Body of pancreas (tissue), 4 donors: ENCODE results near the gene P3H4. TPM values are rescaled to one million over a fixed set of nuclear protein-coding genes. Genes with fewer than 3 reads are reported as not detected.

Experiments used
- ATAC-seq: fragments of 150-250 bp; one replicate; pipeline ENCODE4 v1.9.1; 2016
- DNase-seq, 4 donors: peaks; one replicate each; pipeline ENCODE4 v3.0.0-alpha.2; 2019
- H3K27ac ChIP-seq, 4 donors: fragments of 200-600 bp; sonication (generic); 1 replicate in 3 of 4; 2 replicates in 1 of 4; pipeline versions ENCODE4 v1.5.1 to v1.6.1; 2016 to 2019; ENCODE audit warnings: mild to moderate bottlenecking in 1 of 4, mixed read lengths in 1 of 4, moderate library complexity in 1 of 4
- H3K27me3 ChIP-seq, 2 donors: fragments of 200-600 bp; sonication (generic); one replicate each; pipeline ENCODE4 v1.6.0; 2016; ENCODE audit warnings: mild to moderate bottlenecking in 1 of 2
- H3K36me3 ChIP-seq, 2 donors: fragments of 200-600 bp; sonication (generic); replicated peaks in 1 of 2; 2 replicates each; pipeline ENCODE4 v1.5.1; 2016; ENCODE audit warnings: low read depth in 2 of 2; ENCODE audit not compliant: insufficient read depth in 1 of 2
- H3K4me1 ChIP-seq: fragments of 200-600 bp; sonication (generic); one replicate; pipeline ENCODE4 v1.6.0; 2016
- H3K4me3 ChIP-seq, 2 donors: fragments of 200-600 bp; sonication (generic); 1 replicate in 1 of 2; 2 replicates in 1 of 2; pipeline ENCODE4 v1.5.1; 2016 to 2019
- H3K9me3 ChIP-seq, 3 donors: fragments of 200-600 bp; sonication (generic); 1 replicate in 2 of 3; 2 replicates in 1 of 3; pipeline ENCODE4 v1.5.1; 2016
- CTCF ChIP-seq, 7 experiments: fragments of 450-650 bp in 4 of 7; fragments of 200-600 bp in 3 of 7; sonication (generic) in 3 of 7; IDR thresholded peaks; one replicate each; pipeline ENCODE4 v1.5.1; 2016 to 2019; ENCODE audit warnings: antibody characterized with exemption in 7 of 7
- POLR2A ChIP-seq, 3 donors: fragments of 450-650 bp; IDR thresholded peaks; one replicate each; pipeline ENCODE4 v1.6.1; 2016; ENCODE audit warnings: antibody characterized with exemption in 3 of 3, mild to moderate bottlenecking in 2 of 3
- WGBS, 2 donors: methylation state at CpG; one replicate each; pipeline ENCODE4 v1.1.5; 2017; 5-methylcytosine and 5-hydroxymethylcytosine counted together
- intact Hi-C: fragments of 100-400 bp; cut with DNase I; formaldehyde crosslinking; loops from one replicate; pipeline ENCODE4 v1.15.1; 2023
- total RNA-seq, 2 donors: library from RNA; depleted of rRNA; stranded (reverse); fragments of >200 nt; gene quantifications; one replicate each; pipeline ENCODE4 v1.1.0, GENCODE V29; 2016

Gene P3H4
- total RNA-seq, 2 donors from 2014 or later = 18.4 to 22.7 TPM

- DNase-seq (no peak), ATAC-seq (no peak)
- H3K4me3 ChIP-seq = no peak overlapping the region
- H3K36me3 ChIP-seq = peaks cover 18 to 43% of the 10 kb centered on the region in 2 donors
- H3K4me1 ChIP-seq = no peaks in the 10 kb centered on the region
- 88 to 89% methylated on average over 1 to 7 of the region's 9 CpGs for WGBS, 2 donors
- H3K9me3 ChIP-seq = no peaks in the 10 kb centered on the region
- intact Hi-C loops = no loop called here
- no peak overlapping the region for H3K27ac ChIP-seq
- H3K27me3 ChIP-seq = no peaks in the 10 kb centered on the region
- no peak for TF ChIP-seq CTCF (IDR thresholded peaks at IDR 0.05)
- TF ChIP-seq POLR2A (IDR thresholded peaks at IDR 0.05) = no peak
Measured at GRCh38 chr17:41758601-41759000, 53.1 kb downstream of the P3H4 start.

- Histone ChIP-seq H3K9me3 (no peaks in the 10 kb centered on the region), H3K4me1 (no peaks in the 10 kb centered on the region), H3K27me3 (no peaks in the 10 kb centered on the region), H3K27ac (no peak overlapping the region), H3K4me3 (no peak overlapping the region), H3K36me3 (peaks cover 0 to 24% of the 10 kb centered on the region in 2 donors)
- 78 to 88% methylated on average over 12 of the region's 12 CpGs for whole genome bisulfite sequencing, 2 donors
- DNase-seq (no peak), ATAC-seq (no peak)
- intact Hi-C loops = no loop called here
- TF ChIP-seq CTCF (IDR thresholded peaks at IDR 0.05) (no peak), POLR2A (IDR thresholded peaks at IDR 0.05) (no peak)
Measured at GRCh38 chr17:41754066-41754465, 57.7 kb downstream of the P3H4 start.

Other genes with a start within 250 kb of the P3H4 start
- not detected for gene KRT9, start 239.9 kb downstream of the P3H4 start, total RNA-seq
- gene KRT14, start 225.1 kb downstream of the P3H4 start, total RNA-seq = 1 to 10 TPM in 1 of 2 donors, not detected in 1; 2.3 TPM
- gene KRT16, start 199.2 kb downstream of the P3H4 start, total RNA-seq = 1 to 10 TPM; 1.6 to 4.2 TPM
- gene KRT17, start 187.4 kb downstream of the P3H4 start, total RNA-seq = 1 to 10 TPM; 4.4 to 5.9 TPM
- gene EIF1, start 123.1 kb downstream of the P3H4 start, total RNA-seq = 100 to 1,000 TPM in 1 of 2 donors, 10 to 100 TPM in 1; 99.5 to 120 TPM
- not detected for gene GAST, start 99.6 kb downstream of the P3H4 start, total RNA-seq
- gene HAP1, start 77.3 kb downstream of the P3H4 start, total RNA-seq = 1 to 10 TPM in 1 of 2 donors, under 1 TPM in 1; 0.52 to 1.3 TPM
- 10 to 100 TPM; 67.9 to 85.4 TPM for gene JUP, start 25.2 kb downstream of the P3H4 start, total RNA-seq
- 10 to 100 TPM; 22.3 to 33.6 TPM for gene FKBP10, start 1.1 kb upstream of the P3H4 start, total RNA-seq
- 10 to 100 TPM; 43.1 to 46.5 TPM for gene NT5C3B, start 24.3 kb upstream of the P3H4 start, total RNA-seq
- gene KLHL10, start 25.9 kb upstream of the P3H4 start, total RNA-seq = not detected
- gene KLHL11, start 53.5 kb upstream of the P3H4 start, total RNA-seq = 10 to 100 TPM; 15.2 to 16.3 TPM
- 10 to 100 TPM; 39.2 to 59.0 TPM for gene ACLY, start 107.0 kb upstream of the P3H4 start, total RNA-seq
- under 1 TPM; 0.26 to 0.66 TPM for gene ODAD4, start 118.7 kb upstream of the P3H4 start, total RNA-seq
- 10 to 100 TPM; 36.3 to 70.2 TPM for gene CNP, start 154.8 kb upstream of the P3H4 start, total RNA-seq
- gene DNAJC7, start 205.5 kb upstream of the P3H4 start, total RNA-seq = 10 to 100 TPM; 32.4 to 43.5 TPM
- gene NKIRAS2, start 208.1 kb upstream of the P3H4 start, total RNA-seq = 10 to 100 TPM; 17.1 to 19.2 TPM
- gene C17orf113, start 238.7 kb upstream of the P3H4 start, total RNA-seq = 1 to 10 TPM; 1.6 to 4.4 TPM